IMR-90 (cell line): Measurements from ENCODE around the gene SUGP2. TPM values are rescaled to one million over a fixed set of nuclear protein-coding genes. Genes with fewer than 3 reads are reported as not detected.

Experiments used
- ATAC-seq: fragments of 200-7000 bp; cut with Tn5 transposase; 2 replicates; pipeline ENCODE4 v1.9.1; 2020; ENCODE audit warnings: low read depth, mild to moderate bottlenecking, moderate library complexity
- BruUV-seq: library from RNA; stranded (reverse); fragments of 400-500 nt; replicated peaks from 2 replicates; lab custom pipeline; 2021; lab: Mats Ljungman, UMichigan
- CTCF ChIA-PET: fragments of 300-600 bp; formaldehyde crosslinking; extraction: SDS; loops from one replicate; lab custom pipeline; 2021; ENCODE audit warnings: antibody characterized with exemption; lab: Yijun Ruan, JAX
- POLR2A ChIA-PET: fragments of 300-600 bp; sonication (Branson Sonifier 250); formaldehyde crosslinking; loops from one replicate; lab custom pipeline; 2022; ENCODE audit warnings: antibody characterized with exemption; ENCODE audit not compliant: unreplicated experiment; lab: Charles Lee
- DNase-seq: peaks from one replicate; pipeline ENCODE4 v3.0.0; 2013
- H2AFZ ChIP-seq: replicated peaks from 2 replicates; pipeline ENCODE3; 2013; ENCODE audit warnings: low read length, mild to moderate bottlenecking; ENCODE audit not compliant: poor library complexity
- H2AK5ac ChIP-seq: 2 replicates; pipeline ENCODE4 v1.6.1; 2013; ENCODE audit warnings: low read depth, low read length, inconsistent platforms
- H2AK9ac ChIP-seq: replicated peaks from 2 replicates; pipeline ENCODE3; 2013; ENCODE audit warnings: mild to moderate bottlenecking, low read depth, low read length, moderate library complexity; ENCODE audit not compliant: poor library complexity
- H2BK120ac ChIP-seq: 2 replicates; pipeline ENCODE4 v1.6.1; 2013; ENCODE audit warnings: low read depth, low read length, inconsistent platforms
- H2BK15ac ChIP-seq: 3 replicates; pipeline ENCODE4 v1.6.1; 2013; ENCODE audit warnings: low read depth, low read length, inconsistent platforms
- H2BK20ac ChIP-seq: 2 replicates; pipeline ENCODE4 v1.6.1; 2013; ENCODE audit warnings: low read depth, mild to moderate bottlenecking, inconsistent platforms, low read length, moderate library complexity
- H2BK5ac ChIP-seq: 2 replicates; pipeline ENCODE4 v1.6.1; 2013; ENCODE audit warnings: mild to moderate bottlenecking, low read depth, low read length, inconsistent platforms; ENCODE audit not compliant: poor library complexity, severe bottlenecking
- H3K14ac ChIP-seq: replicated peaks from 2 replicates; pipeline ENCODE4 v1.6.1; 2013; ENCODE audit warnings: low read depth, low read length, inconsistent platforms
- H3K18ac ChIP-seq: 2 replicates; pipeline ENCODE4 v1.6.1; 2013; ENCODE audit warnings: low read depth, low read length, control low read depth
- H3K23ac ChIP-seq: 2 replicates; pipeline ENCODE4 v1.6.1; 2013; ENCODE audit warnings: low read depth, low read length, inconsistent platforms
- H3K27ac ChIP-seq: 2 replicates; pipeline ENCODE4 v1.5.1; 2013; ENCODE audit warnings: mild to moderate bottlenecking, control low read depth, low read length; ENCODE audit not compliant: insufficient read depth
- H3K27me3 ChIP-seq: 2 replicates; pipeline ENCODE4 v1.6.1; 2013; ENCODE audit warnings: low read length; ENCODE audit not compliant: control insufficient read depth, insufficient read depth
- H3K36me3 ChIP-seq: 2 replicates; pipeline ENCODE4 v1.6.1; 2013; ENCODE audit warnings: low read length, mixed read lengths; ENCODE audit not compliant: control insufficient read depth, insufficient read depth
- H3K4ac ChIP-seq: 2 replicates; pipeline ENCODE4 v1.6.1; 2013; ENCODE audit warnings: low read depth, low read length, inconsistent platforms
- H3K4me1 ChIP-seq: 2 replicates; pipeline ENCODE4 v1.6.1; 2013; ENCODE audit warnings: low read length, mixed read lengths; ENCODE audit not compliant: control insufficient read depth, insufficient read depth
- H3K4me2 ChIP-seq: 2 replicates; pipeline ENCODE4 v1.6.1; 2013; ENCODE audit warnings: low read depth, mild to moderate bottlenecking, control low read depth, low read length, moderate library complexity
- H3K4me3 ChIP-seq: 2 replicates; pipeline ENCODE4 v1.5.1; 2013; ENCODE audit warnings: low read depth, mild to moderate bottlenecking, control low read depth, low read length, moderate library complexity; ENCODE audit not compliant: insufficient read depth
- H3K56ac ChIP-seq: 2 replicates; pipeline ENCODE4 v1.6.1; 2013; ENCODE audit warnings: low read length, inconsistent platforms; ENCODE audit not compliant: insufficient read depth; ENCODE audit errors: extremely low read depth
- H3K79me1 ChIP-seq, 2 experiments: 2 replicates each; pipeline ENCODE4 v1.6.1; 2013; ENCODE audit warnings: low read length in 2 of 2, inconsistent platforms in 1 of 2, low read depth in 1 of 2
- H3K9ac ChIP-seq: 2 replicates; pipeline ENCODE4 v1.6.1; 2013; ENCODE audit warnings: low read depth, low read length, control low read depth
- H3K9me1 ChIP-seq: 2 replicates; pipeline ENCODE4 v1.6.1; 2013; ENCODE audit warnings: low read length, inconsistent platforms; ENCODE audit not compliant: insufficient read depth
- H3K9me3 ChIP-seq: 2 replicates; pipeline ENCODE4 v1.6.1; 2013; ENCODE audit warnings: low read length; ENCODE audit not compliant: control insufficient read depth, insufficient read depth
- H4K20me1 ChIP-seq: 2 replicates; pipeline ENCODE4 v1.6.1; 2013; ENCODE audit warnings: low read length, inconsistent platforms; ENCODE audit not compliant: insufficient read depth
- H4K5ac ChIP-seq: 2 replicates; pipeline ENCODE4 v1.6.1; 2013; ENCODE audit warnings: mild to moderate bottlenecking, low read depth, low read length, control low read depth
- H4K8ac ChIP-seq, 2 experiments: 2 replicates each; pipeline ENCODE4 v1.6.1; 2013; ENCODE audit warnings: low read depth in 2 of 2, low read length in 2 of 2, control low read depth in 1 of 2, inconsistent platforms in 1 of 2
- H4K91ac ChIP-seq: 2 replicates; pipeline ENCODE4 v1.6.1; 2013; ENCODE audit warnings: low read depth, low read length, inconsistent platforms; ENCODE audit not compliant: insufficient read depth
- BHLHE40 ChIP-seq: fragments of 150-350 bp; IDR thresholded peaks from 2 replicates; pipeline ENCODE4 v1.6.1; 2016; ENCODE audit warnings: mild to moderate bottlenecking, low read depth, low read length
- CEBPB ChIP-seq: IDR thresholded peaks from 2 replicates; pipeline ENCODE4 v1.6.1; 2012; ENCODE audit warnings: low read depth, low read length, improper control_type of control experiment
- MAFK ChIP-seq: IDR thresholded peaks from 2 replicates; pipeline ENCODE4 v1.6.1; 2012; ENCODE audit warnings: low read depth, low read length, improper control_type of control experiment
- MAZ ChIP-seq: IDR thresholded peaks from 2 replicates; pipeline ENCODE4 v1.6.1; 2012; ENCODE audit warnings: low read depth, mild to moderate bottlenecking, low read length, improper control_type of control experiment, moderate library complexity, borderline replicate concordance
- NFE2L2 ChIP-seq: fragments of 150-350 bp; IDR thresholded peaks from 2 replicates; pipeline ENCODE4 v1.6.1; 2016; ENCODE audit warnings: low read depth, mild to moderate bottlenecking, low read length
- POLR2A ChIP-seq: IDR thresholded peaks from 2 replicates; pipeline ENCODE4 v1.6.1; 2012; ENCODE audit warnings: mild to moderate bottlenecking, low read depth, low read length
- RAD21 ChIP-seq: IDR thresholded peaks from 2 replicates; pipeline ENCODE4 v1.6.1; 2012; ENCODE audit warnings: low read length, improper control_type of control experiment
- RCOR1 ChIP-seq: IDR thresholded peaks from 2 replicates; pipeline ENCODE4 v1.6.1; 2012; ENCODE audit warnings: mild to moderate bottlenecking, low read length, improper control_type of control experiment; ENCODE audit not compliant: insufficient replicate concordance
- SMC3 ChIP-seq: fragments of 150-350 bp; IDR thresholded peaks from 2 replicates; pipeline ENCODE4 v1.6.1; 2016; ENCODE audit warnings: low read depth, mild to moderate bottlenecking, antibody characterized with exemption, low read length, moderate library complexity
- WGBS, 2 experiments: methylation state at CpG; one replicate each; pipeline versions ENCODE4 v1.1.5 to v1.1.7; 2013; ENCODE audit warnings: missing lambda C conversion rate in 2 of 2; ENCODE audit not compliant: insufficient read length in 1 of 2; ENCODE audit errors: extremely low coverage in 2 of 2; 5-methylcytosine and 5-hydroxymethylcytosine counted together
- dilution Hi-C: fragments of 300-500 bp; cut with HindIII; formaldehyde crosslinking; loops from one replicate; pipeline ENCODE4 v1.14.3; 2018; ENCODE audit warnings: low sequenced_read_pairs; ENCODE audit not compliant: unreplicated experiment
- in situ Hi-C: fragments of 300-500 bp; cut with MboI; formaldehyde crosslinking; loops from 3 replicates; pipeline ENCODE4 v1.14.3; 2019; ENCODE audit warnings: low sequenced_read_pairs, inconsistent platforms, mixed read lengths
- intact Hi-C: fragments of 100-400 bp; cut with micrococcal nuclease; formaldehyde crosslinking; loops from 2 replicates; pipeline ENCODE4 v1.10.0; 2022
- polyA plus RNA-seq, 3 experiments: library from polyadenylated mRNA; depleted of rRNA; stranded (reverse); fragments of >200 nt; gene quantifications; 2 replicates each; pipeline ENCODE4 v1.2.3, GENCODE V29; 2012; ENCODE audit warnings: low replicate concordance in 1 of 3
- total RNA-seq: library from RNA; depleted of rRNA; stranded (reverse); fragments of >200 nt; gene quantifications from 2 replicates; pipeline ENCODE4 v1.2.3, GENCODE V29; 2012
- TF ChIP-seq, protein P1 (sequence below): fragments of 150-350 bp; IDR thresholded peaks from 2 replicates; pipeline ENCODE4 v1.6.1; 2017; ENCODE audit warnings: mild to moderate bottlenecking, antibody characterized with exemption, low read length, low read depth
- TF ChIP-seq, protein P2 (sequence below): conservative IDR thresholded peaks from 2 replicates; pipeline ENCODE4 v1.5.1; 2012; ENCODE audit warnings: mild to moderate bottlenecking, low read depth, low read length, improper control_type of control experiment
- TF ChIP-seq, protein P3 (sequence below): fragments of 150-350 bp; IDR thresholded peaks from 2 replicates; pipeline ENCODE4 v1.6.1; 2016; ENCODE audit warnings: low read depth, mild to moderate bottlenecking, low read length, moderate library complexity, borderline replicate concordance

Gene SUGP2
- total and polyA plus RNA-seq, 2 of the 4 experiments (the other 2 are of a cell fraction): 25.8 to 69.2 TPM

DNA sequence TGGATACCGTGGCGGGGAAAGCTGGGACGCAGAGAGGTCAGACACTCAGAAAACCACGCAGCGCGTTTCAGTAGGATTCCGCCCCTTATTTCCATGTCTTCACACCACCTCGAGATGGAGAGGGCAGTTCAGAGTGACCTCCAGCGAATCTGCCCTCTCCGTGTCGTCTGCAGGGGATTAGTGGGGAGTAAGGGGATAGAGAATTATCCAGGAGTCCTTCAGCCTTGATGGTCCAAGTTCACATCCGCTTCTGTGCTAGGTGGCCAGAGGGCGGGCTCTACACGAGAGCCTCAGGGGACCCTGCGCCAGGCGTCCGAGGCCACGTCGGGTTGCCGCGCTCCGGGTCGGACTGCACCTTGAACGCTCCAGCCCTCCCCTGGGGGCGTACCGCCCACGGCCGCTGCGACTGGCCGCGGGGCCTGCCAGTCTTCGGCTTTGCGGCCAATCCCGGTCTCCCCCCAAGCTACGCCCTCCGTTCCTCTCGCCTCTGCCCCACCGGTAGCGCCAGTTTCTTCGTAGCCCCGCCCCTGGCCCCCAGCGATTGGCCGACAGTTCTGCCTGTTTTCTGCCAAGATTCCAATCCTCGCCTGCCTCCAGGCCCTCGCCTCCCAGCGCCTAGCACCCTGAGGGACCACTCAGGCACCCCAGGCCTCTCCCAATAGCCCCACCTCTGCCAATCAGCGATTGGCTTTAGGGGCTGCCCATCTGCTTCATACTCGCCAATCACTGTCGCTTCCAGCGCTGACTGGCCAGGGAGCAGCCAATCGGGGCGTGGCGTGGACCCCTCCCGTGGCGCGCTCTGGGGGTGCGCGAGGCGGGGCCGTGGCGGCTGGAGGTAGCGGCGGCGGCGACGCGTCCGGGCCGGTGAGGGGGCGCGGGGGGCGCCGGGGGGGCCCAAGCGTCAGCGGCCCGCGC, 30.1 kb upstream of the SUGP2 start, which contains the start of gene SLC25A42:
SLC25A42 (plus strand) TSS at position 812 of the 915 bp plus-strand sequence. CDS start 32,131 bp downstream, outside the sequence.
- CTCF ChIA-PET: interaction anchor here (1.0 kb wide), 1 partner anchor 23 kb away, joined by 6 read pairs; no protein-coding TSS in a partner anchor
- Histone ChIP-seq H3K56ac (no peak within 1 kb of the TSS), H3K9me3 (no peaks in the 10 kb centered on the region), H4K91ac (no peak within 1 kb of the TSS; the same call in 1 of the 2 replicates), H3K4me1 (peaks cover 13% of the 10 kb centered on the region), H4K8ac (peak within 1 kb of the TSS; percentile 10 to 72; a peak in 1 of 4 replicates), H2BK120ac (no peak within 1 kb of the TSS), H3K79me1 (peaks cover 6 to 23% of the 10 kb centered on the region in 2 experiments; a peak in 2 of 4 replicates), H3K4me2 (peak within 1 kb of the TSS; percentile 90), H2AK5ac (peak within 1 kb of the TSS; percentile 61), H3K27ac (peak within 1 kb of the TSS; percentile 13; the same call in 1 of the 2 replicates), H4K5ac (peak within 1 kb of the TSS; percentile 35), H2BK15ac (no peak within 1 kb of the TSS), H4K20me1 (0 out of 2 replicates have a peak, but pooled peaks cover 6% of the 10 kb centered on the region), H3K4me3 (peak within 1 kb of the TSS; percentile 64), H3K4ac (peak within 1 kb of the TSS; percentile 70), H3K18ac (no peak within 1 kb of the TSS), H3K23ac (peak within 1 kb of the TSS; percentile 72; the same call in 1 of the 2 replicates), H3K14ac (peak within 1 kb of the TSS; percentile 64), H2BK20ac (no peak within 1 kb of the TSS), H2AK9ac (peak within 1 kb of the TSS; percentile 77), H2BK5ac (no peak within 1 kb of the TSS), H3K36me3 (peaks cover 4% of the 10 kb centered on the region; the same call in 1 of the 2 replicates), H3K9ac (peak within 1 kb of the TSS; percentile 68), H3K9me1 (peaks cover 13% of the 10 kb centered on the region), H2AFZ (peak within 1 kb of the TSS; percentile 91), H3K27me3 (no peaks in the 10 kb centered on the region)
- dilution Hi-C loops: no loop called here
- intact Hi-C loops: loop anchor here (2.0 to 10.0 kb wide), 2 partner anchors 75 to 111 kb away; partner anchors contain the start of genes MEF2B and TMEM161A
- BruUV-seq: no TSS peak
- in situ Hi-C loops: no loop called here
- DNase-seq: peak; percentile 99
- peak; percentile 97 for ATAC-seq
- POLR2A ChIA-PET: no interaction called here
- WGBS, 2 experiments: 1% methylated on average over 28 of the region's 77 CpGs; no CpG with 5 or more reads in 1 of the 2 experiments
- TF ChIP-seq, protein P1, sequence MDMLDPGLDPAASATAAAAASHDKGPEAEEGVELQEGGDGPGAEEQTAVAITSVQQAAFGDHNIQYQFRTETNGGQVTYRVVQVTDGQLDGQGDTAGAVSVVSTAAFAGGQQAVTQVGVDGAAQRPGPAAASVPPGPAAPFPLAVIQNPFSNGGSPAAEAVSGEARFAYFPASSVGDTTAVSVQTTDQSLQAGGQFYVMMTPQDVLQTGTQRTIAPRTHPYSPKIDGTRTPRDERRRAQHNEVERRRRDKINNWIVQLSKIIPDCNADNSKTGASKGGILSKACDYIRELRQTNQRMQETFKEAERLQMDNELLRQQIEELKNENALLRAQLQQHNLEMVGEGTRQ: no peak; the same call in 1 of the 2 replicates
- no peak for TF ChIP-seq BHLHE40
- TF ChIP-seq MAZ: peak; percentile 71; the same call in 1 of the 2 replicates
- no peak for TF ChIP-seq RCOR1
- TF ChIP-seq, protein P2, sequence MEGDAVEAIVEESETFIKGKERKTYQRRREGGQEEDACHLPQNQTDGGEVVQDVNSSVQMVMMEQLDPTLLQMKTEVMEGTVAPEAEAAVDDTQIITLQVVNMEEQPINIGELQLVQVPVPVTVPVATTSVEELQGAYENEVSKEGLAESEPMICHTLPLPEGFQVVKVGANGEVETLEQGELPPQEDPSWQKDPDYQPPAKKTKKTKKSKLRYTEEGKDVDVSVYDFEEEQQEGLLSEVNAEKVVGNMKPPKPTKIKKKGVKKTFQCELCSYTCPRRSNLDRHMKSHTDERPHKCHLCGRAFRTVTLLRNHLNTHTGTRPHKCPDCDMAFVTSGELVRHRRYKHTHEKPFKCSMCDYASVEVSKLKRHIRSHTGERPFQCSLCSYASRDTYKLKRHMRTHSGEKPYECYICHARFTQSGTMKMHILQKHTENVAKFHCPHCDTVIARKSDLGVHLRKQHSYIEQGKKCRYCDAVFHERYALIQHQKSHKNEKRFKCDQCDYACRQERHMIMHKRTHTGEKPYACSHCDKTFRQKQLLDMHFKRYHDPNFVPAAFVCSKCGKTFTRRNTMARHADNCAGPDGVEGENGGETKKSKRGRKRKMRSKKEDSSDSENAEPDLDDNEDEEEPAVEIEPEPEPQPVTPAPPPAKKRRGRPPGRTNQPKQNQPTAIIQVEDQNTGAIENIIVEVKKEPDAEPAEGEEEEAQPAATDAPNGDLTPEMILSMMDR: no peak
- no peak for TF ChIP-seq CEBPB
- TF ChIP-seq POLR2A: no peak
- no peak for TF ChIP-seq NFE2L2
- no peak for TF ChIP-seq MAFK
- TF ChIP-seq, protein P3, sequence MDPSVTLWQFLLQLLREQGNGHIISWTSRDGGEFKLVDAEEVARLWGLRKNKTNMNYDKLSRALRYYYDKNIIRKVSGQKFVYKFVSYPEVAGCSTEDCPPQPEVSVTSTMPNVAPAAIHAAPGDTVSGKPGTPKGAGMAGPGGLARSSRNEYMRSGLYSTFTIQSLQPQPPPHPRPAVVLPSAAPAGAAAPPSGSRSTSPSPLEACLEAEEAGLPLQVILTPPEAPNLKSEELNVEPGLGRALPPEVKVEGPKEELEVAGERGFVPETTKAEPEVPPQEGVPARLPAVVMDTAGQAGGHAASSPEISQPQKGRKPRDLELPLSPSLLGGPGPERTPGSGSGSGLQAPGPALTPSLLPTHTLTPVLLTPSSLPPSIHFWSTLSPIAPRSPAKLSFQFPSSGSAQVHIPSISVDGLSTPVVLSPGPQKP: no peak
- no peak for TF ChIP-seq SMC3
- no peak for TF ChIP-seq RAD21
